SK-N-SH treated with all-trans-retinoic acid at 6 μM for 48 hours (cell line): ENCODE data around the gene AAGAB.

Experiments
- ATAC-seq: fragments of 200-7000 bp; cut with Tn5 transposase; 3 replicates; pipeline ENCODE4 v1.9.1; 2020; ENCODE audit warnings: mild to moderate bottlenecking, moderate library complexity
- ARNTL ChIP-seq: fragments of 450-650 bp; formaldehyde crosslinking; IDR thresholded peaks from 2 replicates; pipeline ENCODE4 v1.5.0; 2020; ENCODE audit warnings: low read depth, mild to moderate bottlenecking, moderate library complexity, borderline replicate concordance
- BACH2 ChIP-seq: fragments of 250-450 bp; sonication (Bioruptor Pico); IDR thresholded peaks from 2 replicates; pipeline ENCODE4 v1.9.0; 2021; ENCODE audit warnings: mild to moderate bottlenecking, borderline replicate concordance
- CSRNP3 ChIP-seq: fragments of 250-450 bp; sonication (Bioruptor Pico); IDR thresholded peaks from 2 replicates; pipeline ENCODE4 v1.5.1; 2021; ENCODE audit warnings: mild to moderate bottlenecking, moderate library complexity
- ESRRG ChIP-seq: fragments of 250-450 bp; sonication (Bioruptor Pico); IDR thresholded peaks from 2 replicates; pipeline ENCODE4 v1.6.1; 2021; ENCODE audit warnings: mild to moderate bottlenecking
- GLIS3 ChIP-seq: fragments of 250-450 bp; sonication (Bioruptor Pico); IDR thresholded peaks from 2 replicates; pipeline ENCODE4 v1.5.0; 2020; ENCODE audit warnings: mild to moderate bottlenecking, moderate library complexity
- OSR1 ChIP-seq: fragments of 250-450 bp; sonication (Bioruptor Pico); IDR thresholded peaks from 2 replicates; pipeline ENCODE4 v1.8.0; 2022; ENCODE audit warnings: moderate library complexity, mild to moderate bottlenecking, inconsistent platforms
- PPARA ChIP-seq: fragments of 250-450 bp; sonication (Bioruptor Pico); IDR thresholded peaks from 2 replicates; pipeline ENCODE4 v1.5.0; 2020; ENCODE audit warnings: mild to moderate bottlenecking, borderline replicate concordance
- SNAI2 ChIP-seq: fragments of 250-450 bp; sonication (Bioruptor Pico); IDR thresholded peaks from 2 replicates; pipeline ENCODE4 v1.5.0; 2020; ENCODE audit warnings: mild to moderate bottlenecking, moderate library complexity
- TCF4 ChIP-seq: fragments of 250-450 bp; sonication (Bioruptor Pico); IDR thresholded peaks from 2 replicates; pipeline ENCODE4 v1.8.0; 2021; ENCODE audit warnings: mild to moderate bottlenecking, moderate library complexity, borderline replicate concordance
- TOX ChIP-seq: fragments of 250-450 bp; sonication (Bioruptor Pico); IDR thresholded peaks from 2 replicates; pipeline ENCODE4 v1.8.0; 2021; ENCODE audit warnings: mild to moderate bottlenecking, moderate library complexity, borderline replicate concordance
- TSHZ2 ChIP-seq: fragments of 250-450 bp; sonication (Bioruptor Pico); IDR thresholded peaks from 2 replicates; pipeline ENCODE4 v1.5.0; 2020; ENCODE audit warnings: mild to moderate bottlenecking, moderate library complexity
- ZFP3 ChIP-seq: fragments of 250-450 bp; sonication (Bioruptor Pico); IDR thresholded peaks from 2 replicates; pipeline ENCODE4 v1.5.0; 2020; ENCODE audit warnings: mild to moderate bottlenecking, moderate library complexity
- ZFP30 ChIP-seq: fragments of 450-650 bp; formaldehyde crosslinking; IDR thresholded peaks from 2 replicates; pipeline ENCODE4 v1.5.0; 2022; ENCODE audit warnings: mild to moderate bottlenecking, moderate library complexity
- ZNF565 ChIP-seq: fragments of 450-650 bp; formaldehyde crosslinking; conservative IDR thresholded peaks from 2 replicates; pipeline ENCODE4 v1.5.0; 2020; ENCODE audit warnings: low read depth, mild to moderate bottlenecking, moderate library complexity
- ZNF70 ChIP-seq: fragments of 450-650 bp; formaldehyde crosslinking; IDR thresholded peaks from 2 replicates; pipeline ENCODE4 v1.5.0; 2020; ENCODE audit warnings: mild to moderate bottlenecking, moderate library complexity
- TF ChIP-seq, protein P1 (sequence below): fragments of 250-450 bp; sonication (Bioruptor Pico); IDR thresholded peaks from 2 replicates; pipeline ENCODE4 v1.8.0; 2021; ENCODE audit warnings: low read depth, mild to moderate bottlenecking, moderate library complexity, borderline replicate concordance

AAGAB gene

GRCh38 chr15:67194171-67195114, 60.0 kb downstream of the AAGAB start:
- ATAC-seq, result no peak

DNA sequence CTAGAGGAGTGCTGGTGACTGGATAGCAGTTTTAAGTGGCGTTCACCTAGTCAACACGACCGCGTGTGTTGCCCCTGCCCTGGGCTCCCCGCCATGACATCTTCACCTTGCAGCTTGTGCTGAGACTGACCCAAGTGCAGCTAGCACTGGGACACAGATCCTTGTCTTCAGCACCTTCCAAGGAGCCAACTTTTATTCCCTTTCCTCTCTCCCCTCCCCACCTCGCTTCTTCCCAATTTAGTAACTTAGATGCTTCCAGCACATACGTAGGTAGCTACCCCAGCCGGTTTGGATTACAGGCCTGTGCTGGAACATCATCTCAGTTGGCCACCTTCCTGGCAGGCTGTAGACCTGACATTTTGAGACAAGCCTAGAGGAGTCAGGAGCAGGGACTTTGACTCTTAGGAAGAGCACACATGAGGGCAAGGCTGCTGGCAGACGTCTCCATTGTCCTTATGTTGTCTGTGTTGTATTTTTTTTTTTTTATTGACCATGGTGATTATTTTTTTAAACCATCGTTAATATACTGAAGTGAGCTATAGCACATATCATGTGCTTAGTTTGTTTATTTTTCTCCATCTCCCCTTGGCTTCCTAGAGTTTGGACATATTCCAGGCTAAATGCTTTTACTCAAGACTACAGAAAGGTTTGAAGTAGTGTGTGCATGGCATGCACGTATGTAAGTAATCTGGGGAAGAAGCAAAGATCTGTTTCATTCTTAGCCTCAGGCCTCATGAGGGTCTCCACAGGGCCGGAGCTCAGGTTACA, 61.1 kb downstream of the AAGAB start:
- no peak for TF ChIP-seq TSHZ2 (CRISPR knock-in tag)
- no peak for TF ChIP-seq ZNF70 (CRISPR knock-in tag)
- no peak for TF ChIP-seq ZFP3 (CRISPR knock-in tag)
- no peak for ATAC-seq

More at GRCh38 chr15:67194171-67195114, 60.0 kb downstream of the AAGAB start:
- no peak for TF ChIP-seq CSRNP3
- no peak for TF ChIP-seq TOX (CRISPR knock-in tag)
- TF ChIP-seq GLIS3 (CRISPR knock-in tag), result no peak
- TF ChIP-seq ZNF565 (CRISPR knock-in tag), result no peak
- TF ChIP-seq OSR1 (CRISPR knock-in tag), result no peak
- TF ChIP-seq PPARA, result no peak
- no peak for TF ChIP-seq ARNTL (CRISPR knock-in tag)
- no peak for TF ChIP-seq ZFP30 (CRISPR knock-in tag)
- TF ChIP-seq, protein P1, sequence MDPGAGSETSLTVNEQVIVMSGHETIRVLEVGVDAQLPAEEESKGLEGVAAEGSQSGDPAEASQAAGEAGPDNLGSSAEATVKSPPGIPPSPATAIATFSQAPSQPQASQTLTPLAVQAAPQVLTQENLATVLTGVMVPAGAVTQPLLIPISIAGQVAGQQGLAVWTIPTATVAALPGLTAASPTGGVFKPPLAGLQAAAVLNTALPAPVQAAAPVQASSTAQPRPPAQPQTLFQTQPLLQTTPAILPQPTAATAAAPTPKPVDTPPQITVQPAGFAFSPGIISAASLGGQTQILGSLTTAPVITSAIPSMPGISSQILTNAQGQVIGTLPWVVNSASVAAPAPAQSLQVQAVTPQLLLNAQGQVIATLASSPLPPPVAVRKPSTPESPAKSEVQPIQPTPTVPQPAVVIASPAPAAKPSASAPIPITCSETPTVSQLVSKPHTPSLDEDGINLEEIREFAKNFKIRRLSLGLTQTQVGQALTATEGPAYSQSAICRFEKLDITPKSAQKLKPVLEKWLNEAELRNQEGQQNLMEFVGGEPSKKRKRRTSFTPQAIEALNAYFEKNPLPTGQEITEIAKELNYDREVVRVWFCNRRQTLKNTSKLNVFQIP (CRISPR knock-in tag), result no peak

DNA sequence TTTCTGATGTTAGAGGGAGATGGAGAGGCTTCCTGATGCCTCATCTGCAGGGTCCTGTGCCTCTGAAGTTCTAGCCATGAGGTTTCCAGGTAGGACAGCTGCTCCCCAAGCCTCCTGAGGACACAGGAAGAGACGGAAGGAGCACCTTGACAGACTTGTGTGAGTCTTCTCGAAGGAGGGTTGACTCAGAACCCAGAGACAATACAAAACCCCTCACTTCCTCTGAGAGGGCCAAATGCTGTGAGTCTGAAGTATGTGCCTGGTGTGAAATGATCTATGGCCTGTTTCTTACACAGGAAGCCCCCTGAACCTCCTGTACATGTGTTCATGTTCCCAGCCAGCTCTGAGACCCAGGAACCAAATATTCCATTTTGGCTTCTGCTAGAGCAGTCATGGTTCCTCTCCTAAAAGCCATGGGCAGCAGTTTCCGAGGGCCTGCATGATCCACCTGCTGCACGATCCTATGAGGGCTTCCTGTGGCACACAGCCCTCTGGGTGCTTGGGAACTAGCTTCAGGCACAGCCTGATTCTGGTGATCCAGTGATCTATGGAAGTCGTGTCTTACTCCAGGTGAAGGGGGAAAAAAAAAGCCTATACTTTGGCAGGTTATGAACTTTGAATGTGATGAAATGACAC, 62.2 kb downstream of the AAGAB start:
- TF ChIP-seq PPARA (no peak), ESRRG (CRISPR knock-in tag) (no peak)
- ATAC-seq, result no peak

DNA sequence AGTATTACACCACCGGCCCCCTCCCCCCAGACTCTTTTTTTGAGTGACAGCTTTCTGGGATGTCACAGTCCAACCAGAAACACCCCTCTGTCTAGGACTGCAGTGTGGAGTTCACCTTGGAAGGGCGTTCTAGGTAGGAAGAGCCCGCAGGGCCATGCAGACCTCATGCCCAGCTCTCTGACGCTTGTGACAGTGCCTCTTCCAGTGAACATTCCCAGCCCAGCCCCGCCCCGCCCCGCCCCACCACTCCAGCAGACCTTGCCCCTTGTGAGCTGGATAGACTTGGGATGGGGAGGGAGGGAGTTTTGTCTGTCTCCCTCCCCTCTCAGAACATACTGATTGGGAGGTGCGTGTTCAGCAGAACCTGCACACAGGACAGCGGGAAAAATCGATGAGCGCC, 63.6 kb downstream of the AAGAB start:
- no peak for ATAC-seq
- TF ChIP-seq ZFP3 (CRISPR knock-in tag) (no peak), TSHZ2 (CRISPR knock-in tag) (no peak), TOX (CRISPR knock-in tag) (no peak), ZNF565 (CRISPR knock-in tag) (no peak), TCF4 (no peak), BACH2 (CRISPR knock-in tag) (no peak), SNAI2 (no peak)
- TF ChIP-seq, protein P1 (CRISPR knock-in tag), result no peak
- TF ChIP-seq, all 23 proteins: peak for 0
